Fibroblast of mammary gland (primary cell): ENCODE measurements around the gene ZDHHC11B.
"Not testable (repeated sequence)": the region's sequence is repeated elsewhere in the genome, so short reads cannot be mapped to it uniquely, and the experiment has no call there.

ENCODE experiments used
- DNase-seq: peaks from one replicate; pipeline ENCODE4 v3.0.0-alpha.2; 2010; ENCODE audit warnings: low read depth
- H3K4me3 ChIP-seq: 2 replicates; pipeline ENCODE4 v1.5.1; 2011; ENCODE audit warnings: low read depth, mild to moderate bottlenecking, low read length, moderate library complexity; ENCODE audit not compliant: control insufficient read depth
- CTCF ChIP-seq: conservative IDR thresholded peaks from 2 replicates; pipeline ENCODE4 v1.5.1; 2011; ENCODE audit warnings: low read depth, low read length, inconsistent platforms; ENCODE audit not compliant: control insufficient read depth, insufficient read depth

ZDHHC11B gene

GRCh38 chr5:723865-724264 is 60.7 kb downstream of the ZDHHC11B start:
- DNase-seq, H3K4me3 ChIP-seq: not testable (repeated sequence)

GRCh38 chr5:723309-723708 is 61.2 kb downstream of the ZDHHC11B start:
- not testable (repeated sequence) for DNase-seq, H3K4me3 ChIP-seq

GRCh38 chr5:719379-719778 is 65.2 kb downstream of the ZDHHC11B start:
- H3K4me3 ChIP-seq, DNase-seq: not testable (repeated sequence)

- H3K4me3 ChIP-seq: no peak overlapping the region
- DNase-seq: no peak
- no peak for TF ChIP-seq CTCF
Measured at GRCh38 chr5:717143-717542, 67.4 kb downstream of the ZDHHC11B start.

- DNase-seq: peak; percentile 7
- H3K4me3 ChIP-seq: not testable (repeated sequence)
Measured at GRCh38 chr5:716740-717139, 67.8 kb downstream of the ZDHHC11B start.

- not testable (repeated sequence) for DNase-seq, H3K4me3 ChIP-seq
Measured at GRCh38 chr5:715636-716035, 68.9 kb downstream of the ZDHHC11B start.

- not testable (repeated sequence) for H3K4me3 ChIP-seq, DNase-seq
Measured at GRCh38 chr5:714215-715118, 70.1 kb downstream of the ZDHHC11B start.

- not testable (repeated sequence) for H3K4me3 ChIP-seq, DNase-seq
Measured at GRCh38 chr5:713686-714085, 70.8 kb downstream of the ZDHHC11B start.

GRCh38 chr5:708848-709517 is 75.5 kb downstream of the ZDHHC11B start:
- DNase-seq, H3K4me3 ChIP-seq: not testable (repeated sequence)

- not testable (repeated sequence) for DNase-seq, H3K4me3 ChIP-seq
Measured at GRCh38 chr5:708374-708773, 76.2 kb downstream of the ZDHHC11B start.

GRCh38 chr5:706127-706526 is 78.4 kb downstream of the ZDHHC11B start:
- H3K4me3 ChIP-seq, DNase-seq: not testable (repeated sequence)

- not testable (repeated sequence) for H3K4me3 ChIP-seq, DNase-seq
Measured at GRCh38 chr5:696753-697702, 87.5 kb downstream of the ZDHHC11B start.

GRCh38 chr5:696191-696590 is 88.3 kb downstream of the ZDHHC11B start:
- not testable (repeated sequence) for DNase-seq, H3K4me3 ChIP-seq

GRCh38 chr5:695475-695874 is 89.1 kb downstream of the ZDHHC11B start:
- H3K4me3 ChIP-seq, DNase-seq: not testable (repeated sequence)

GRCh38 chr5:694042-694431 is 90.5 kb downstream of the ZDHHC11B start:
- H3K4me3 ChIP-seq, DNase-seq: not testable (repeated sequence)

GRCh38 chr5:693271-694041 is 91.1 kb downstream of the ZDHHC11B start, which contains the start of gene TPPP:
TSS of gene TPPP (minus strand) at chr5:693352. CDS start at chr5:678060, 15,292 bp downstream.
- DNase-seq: peak; percentile 27
- H3K4me3 ChIP-seq: not testable (repeated sequence)
